GM18909 (cell line): ENCODE results near the gene NME4.
"Not testable (repeated sequence)": the region's sequence is repeated elsewhere in the genome, so short reads cannot be mapped to it uniquely, and the experiment has no call there.

Source experiments
- ATAC-seq: cut with Tn5 transposase; IDR thresholded peaks from one replicate; pipeline ENCODE4 v1.9.1; 2021; ENCODE audit warnings: mild to moderate bottlenecking; ENCODE audit not compliant: unreplicated experiment, poor library complexity

Gene NME4

DNA sequence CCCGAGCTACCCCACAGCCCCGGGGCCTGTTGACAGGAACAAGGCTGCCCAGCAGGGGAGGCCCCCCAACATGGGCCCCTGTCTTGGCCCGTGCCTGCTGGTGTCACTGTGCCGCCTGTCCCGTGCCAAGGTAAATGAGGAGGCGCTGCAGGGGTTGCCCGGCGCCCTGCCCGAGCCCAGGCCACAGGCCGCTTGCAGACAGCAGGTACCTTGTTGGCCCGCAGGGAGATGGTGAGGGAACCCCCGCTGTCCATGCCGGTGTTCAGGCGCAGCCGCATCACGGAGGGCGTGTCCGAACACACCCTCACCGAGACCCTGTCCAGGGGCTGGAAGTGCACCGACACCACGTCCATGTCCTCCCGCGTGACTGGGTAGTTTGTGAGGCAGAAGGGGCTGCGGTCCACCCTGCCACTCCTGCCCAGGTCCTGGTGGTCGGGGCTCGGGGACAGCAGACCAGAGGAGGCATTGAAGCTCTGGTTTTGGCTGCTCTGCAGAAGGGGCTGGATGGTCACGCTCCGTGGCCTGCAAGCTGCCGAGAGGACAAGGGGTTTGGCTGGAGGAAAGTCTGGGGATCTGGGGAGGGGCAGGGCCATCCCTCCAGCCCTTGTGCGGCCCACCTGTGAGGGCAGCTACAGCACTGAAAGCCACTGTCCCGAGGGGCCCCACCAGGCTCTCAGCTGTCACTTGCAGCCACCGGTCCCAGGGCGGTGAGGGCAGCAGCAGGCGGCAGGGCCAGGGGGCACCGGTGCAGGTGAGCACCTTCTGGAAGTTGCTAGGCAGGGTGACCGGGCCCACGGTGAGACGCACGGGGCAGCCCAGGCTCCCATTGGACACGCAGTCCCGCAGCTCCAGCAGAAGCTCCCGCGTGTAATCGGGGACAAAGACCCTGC, 20.8 kb upstream of the NME4 start:
- no peak for ATAC-seq

DNA sequence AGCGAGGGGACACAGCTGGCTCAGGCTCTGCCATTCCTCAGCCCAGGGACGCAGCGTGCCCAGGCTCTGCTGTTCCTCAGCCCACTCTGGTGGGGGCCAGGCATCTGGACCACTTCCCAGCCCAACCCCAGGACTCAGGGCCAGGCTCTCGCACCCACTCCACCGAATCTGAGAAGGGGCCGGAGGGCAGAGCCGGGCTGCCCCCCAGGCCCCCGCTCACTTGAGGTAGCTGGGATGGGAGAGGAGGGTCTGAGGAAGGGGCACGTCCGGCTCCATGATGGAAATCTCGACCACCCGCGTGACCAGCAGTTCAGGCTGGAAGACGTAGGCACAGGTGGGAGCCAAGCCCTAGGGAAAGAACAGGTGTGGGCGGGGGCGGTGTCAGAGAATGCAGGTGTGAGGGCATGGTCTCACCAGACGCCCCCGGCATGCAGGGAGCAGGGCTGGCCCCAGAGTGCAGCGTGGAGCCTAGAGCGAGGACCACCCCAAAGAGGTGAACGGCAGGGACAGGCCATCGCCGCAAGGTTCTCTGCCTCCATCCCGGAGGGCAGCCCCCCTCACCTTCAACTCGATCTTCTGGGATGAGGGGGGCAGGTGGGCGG, 20.1 kb upstream of the NME4 start:
- no peak for ATAC-seq

DNA sequence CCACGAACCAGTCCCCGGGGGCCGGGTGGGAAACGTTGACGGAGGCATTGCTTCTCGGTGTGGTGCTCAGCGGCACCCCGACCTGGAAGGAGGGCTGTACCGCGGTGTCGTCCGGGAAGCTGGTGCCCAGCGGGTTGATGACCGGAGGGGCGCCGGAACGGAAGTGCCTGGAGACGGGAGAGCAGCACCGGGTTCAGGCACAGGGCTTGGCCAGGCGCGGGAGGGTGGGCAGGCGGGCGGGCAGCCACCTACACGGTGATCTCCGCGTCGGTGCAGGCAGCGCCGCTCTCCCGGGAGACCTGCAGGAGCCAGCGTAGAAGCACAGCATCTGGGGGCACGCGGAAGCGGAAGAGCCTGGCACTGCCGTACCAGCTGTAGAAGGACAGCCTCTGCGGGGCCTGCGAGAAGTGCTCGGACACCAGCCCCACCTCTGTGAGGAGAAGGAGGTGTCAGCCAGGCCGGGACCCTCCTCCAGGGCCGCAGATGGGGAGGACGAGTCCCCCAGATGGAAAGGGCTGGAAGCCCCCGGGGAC, 19.5 kb upstream of the NME4 start:
- no peak for ATAC-seq

DNA sequence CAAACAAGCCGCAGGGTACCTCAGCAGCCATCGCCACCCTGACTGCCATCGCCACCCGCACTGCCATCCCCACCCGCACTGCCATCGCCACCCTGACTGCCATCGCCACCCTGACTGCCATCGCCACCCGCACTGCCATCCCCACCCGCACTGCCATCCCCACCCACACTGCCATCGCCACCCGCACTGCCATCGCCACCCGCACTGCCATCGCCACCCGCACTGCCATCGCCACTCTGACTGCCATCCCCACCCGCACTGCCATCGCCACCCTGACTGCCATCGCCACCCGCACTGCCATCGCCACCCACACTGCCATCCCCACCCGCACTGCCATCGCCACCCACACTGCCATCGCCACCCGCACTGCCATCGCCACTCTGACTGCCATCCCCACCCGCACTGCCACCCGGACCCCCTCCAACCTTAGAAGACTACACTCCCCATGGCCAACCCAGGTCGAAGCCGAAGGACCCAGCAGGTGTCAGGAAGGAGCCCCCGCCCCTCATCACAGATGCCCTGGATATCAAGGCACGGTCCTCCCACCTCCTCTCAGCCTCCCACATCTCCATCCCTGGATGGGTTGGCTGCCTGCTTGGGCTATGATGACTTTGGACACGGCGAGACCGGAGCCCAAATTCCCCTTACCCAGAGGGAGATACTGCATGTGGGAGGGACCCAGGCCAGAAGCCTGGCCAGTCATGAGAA, 18.7 kb upstream of the NME4 start:
- ATAC-seq, result not testable (repeated sequence)

DNA sequence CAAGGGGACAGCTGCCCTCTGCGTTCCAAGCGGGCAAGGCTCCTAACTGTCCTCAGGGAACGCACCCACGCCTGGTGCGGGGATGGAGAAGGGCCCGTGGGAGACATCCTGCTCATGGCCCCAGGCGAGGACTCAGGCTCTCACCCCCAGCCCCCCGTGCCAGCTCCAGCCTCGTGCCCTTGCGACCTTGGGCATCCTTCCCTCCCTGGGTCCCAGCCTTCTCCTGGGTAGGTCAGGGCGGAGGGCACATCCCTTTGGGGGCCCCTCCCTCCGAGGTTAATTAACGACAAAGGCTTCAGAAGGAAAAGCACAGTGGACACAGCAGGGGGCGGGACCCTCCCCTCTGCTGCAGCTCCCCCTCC, 18.2 kb upstream of the NME4 start:
- ATAC-seq, result no peak

DNA sequence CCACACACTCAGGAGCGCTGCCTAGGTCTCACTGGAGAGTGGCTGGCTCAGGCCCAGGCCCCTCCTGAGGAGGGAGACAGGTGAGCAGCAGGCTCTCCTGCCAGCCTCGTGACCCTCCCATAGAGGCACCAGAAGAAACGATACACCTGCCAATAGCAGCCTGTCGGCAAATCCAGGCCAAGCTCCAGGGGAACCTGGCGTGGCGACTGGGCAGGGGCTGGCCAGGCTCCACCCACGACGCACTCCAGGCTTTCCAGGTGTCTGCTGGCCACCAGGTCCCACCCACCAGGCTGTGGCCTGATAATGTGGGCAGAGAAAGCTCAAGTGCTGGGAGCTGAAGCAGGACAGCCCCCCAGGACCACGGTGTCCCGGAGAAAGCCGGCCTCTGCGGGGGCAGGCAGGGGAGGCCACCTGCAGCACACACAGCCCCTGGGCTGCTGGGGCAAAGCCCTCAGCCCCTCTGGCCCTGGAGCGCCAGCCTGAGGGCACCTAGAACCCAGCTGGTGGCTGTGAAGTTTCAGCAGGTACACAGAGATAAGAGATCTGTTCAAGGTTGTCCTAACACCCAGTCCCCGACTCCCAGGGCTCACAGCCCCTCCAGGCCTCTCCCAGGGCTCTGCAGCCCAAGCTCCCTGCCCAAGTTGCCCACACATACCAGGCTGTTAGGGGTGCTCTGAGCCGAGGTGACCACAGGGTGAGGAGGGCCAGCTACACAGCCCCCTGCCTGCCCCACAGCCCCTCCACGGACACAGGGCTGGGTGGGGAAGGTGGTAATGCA, 17.6 kb upstream of the NME4 start:
- no peak for ATAC-seq

DNA sequence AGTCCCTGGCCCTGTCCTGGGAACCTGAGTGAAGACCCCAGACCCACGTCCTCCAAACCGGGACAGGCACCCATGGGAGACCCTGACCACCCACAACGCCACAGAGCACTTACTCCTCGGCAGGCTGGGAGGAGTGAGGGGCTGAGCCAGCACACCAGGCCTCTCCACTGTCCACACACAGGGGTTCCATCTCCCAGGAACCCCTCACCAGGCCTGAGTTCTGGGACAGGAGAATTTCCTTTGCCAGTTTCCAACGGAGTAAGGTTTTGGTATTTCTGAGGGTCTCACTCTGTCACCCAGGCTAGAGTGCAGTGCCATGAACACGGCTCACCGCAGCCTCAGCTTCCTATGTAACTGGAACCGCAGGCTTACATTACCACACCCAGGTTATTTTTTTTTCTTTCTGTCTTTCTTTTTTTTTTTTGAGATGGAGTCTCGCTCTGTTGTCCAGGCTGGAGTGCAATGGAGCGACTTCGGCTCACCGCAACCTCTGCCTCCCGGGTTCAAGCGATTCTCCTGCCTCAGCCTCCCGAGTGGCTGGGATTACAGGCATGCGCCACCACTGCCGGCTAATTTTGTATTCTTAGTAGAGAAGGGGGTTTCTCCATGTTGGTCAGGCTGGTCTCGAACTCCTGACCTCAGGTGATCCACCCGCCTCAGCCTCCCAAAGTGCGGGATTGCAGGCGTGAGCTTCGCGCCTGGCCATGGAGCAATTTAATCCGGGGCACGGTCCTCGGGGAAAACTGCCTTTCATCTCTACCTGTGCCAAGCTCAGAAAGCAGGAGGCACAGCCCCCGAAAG, 16.8 kb upstream of the NME4 start:
- ATAC-seq, result no peak

DNA sequence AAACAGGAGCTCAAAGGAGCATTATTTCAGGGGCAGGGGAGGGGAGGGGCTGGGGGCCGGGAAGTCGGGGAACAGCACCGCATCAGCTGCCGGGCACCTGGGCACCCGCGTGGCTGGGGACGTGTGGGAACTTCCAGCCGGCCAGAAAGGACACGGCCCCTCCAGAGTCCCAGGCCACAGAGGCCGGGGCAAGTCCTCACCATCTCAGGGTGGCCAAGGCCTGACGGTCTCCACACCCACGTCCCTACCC, 16.3 kb upstream of the NME4 start:
- ATAC-seq, result no peak

DNA sequence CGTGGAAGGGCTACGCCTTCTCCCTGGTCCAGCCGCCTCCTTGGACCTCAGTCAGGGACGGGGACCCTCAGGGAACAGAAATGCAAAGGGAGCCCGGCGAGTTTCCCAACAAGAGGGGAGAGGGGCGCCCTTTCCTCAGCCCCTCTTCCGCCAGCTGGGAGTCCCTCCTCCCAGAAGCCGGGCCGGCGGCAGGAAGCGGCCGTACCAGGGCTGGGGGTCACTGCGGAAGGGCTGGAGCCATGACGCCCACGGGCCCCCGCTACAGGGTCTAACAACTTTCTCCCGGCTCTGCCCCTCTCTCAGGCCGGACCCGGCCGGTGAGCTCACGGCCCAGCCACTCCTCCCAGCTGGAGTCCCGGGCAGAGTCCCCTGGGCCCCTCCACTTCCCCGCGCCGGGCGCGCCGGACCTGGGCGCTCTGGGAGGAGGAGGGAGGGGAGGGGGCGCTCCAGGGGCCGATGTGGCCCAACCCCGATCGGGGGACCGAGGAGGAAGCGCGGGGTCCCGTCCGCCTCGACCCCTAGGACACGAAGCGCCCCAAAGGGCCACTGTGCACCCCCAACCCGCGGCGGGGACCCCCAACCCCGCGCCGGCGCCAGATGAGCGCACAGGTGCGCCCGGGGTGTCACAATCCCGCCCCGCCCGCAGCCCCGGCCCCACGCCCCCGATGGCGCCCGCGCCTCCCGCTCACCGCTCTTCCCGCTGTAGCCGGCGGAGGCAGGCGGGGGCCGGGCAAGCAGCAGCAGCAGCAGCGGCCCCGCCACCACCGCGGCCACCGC, 15.8 kb upstream of the NME4 start:
- peak; percentile 24 for ATAC-seq

DNA sequence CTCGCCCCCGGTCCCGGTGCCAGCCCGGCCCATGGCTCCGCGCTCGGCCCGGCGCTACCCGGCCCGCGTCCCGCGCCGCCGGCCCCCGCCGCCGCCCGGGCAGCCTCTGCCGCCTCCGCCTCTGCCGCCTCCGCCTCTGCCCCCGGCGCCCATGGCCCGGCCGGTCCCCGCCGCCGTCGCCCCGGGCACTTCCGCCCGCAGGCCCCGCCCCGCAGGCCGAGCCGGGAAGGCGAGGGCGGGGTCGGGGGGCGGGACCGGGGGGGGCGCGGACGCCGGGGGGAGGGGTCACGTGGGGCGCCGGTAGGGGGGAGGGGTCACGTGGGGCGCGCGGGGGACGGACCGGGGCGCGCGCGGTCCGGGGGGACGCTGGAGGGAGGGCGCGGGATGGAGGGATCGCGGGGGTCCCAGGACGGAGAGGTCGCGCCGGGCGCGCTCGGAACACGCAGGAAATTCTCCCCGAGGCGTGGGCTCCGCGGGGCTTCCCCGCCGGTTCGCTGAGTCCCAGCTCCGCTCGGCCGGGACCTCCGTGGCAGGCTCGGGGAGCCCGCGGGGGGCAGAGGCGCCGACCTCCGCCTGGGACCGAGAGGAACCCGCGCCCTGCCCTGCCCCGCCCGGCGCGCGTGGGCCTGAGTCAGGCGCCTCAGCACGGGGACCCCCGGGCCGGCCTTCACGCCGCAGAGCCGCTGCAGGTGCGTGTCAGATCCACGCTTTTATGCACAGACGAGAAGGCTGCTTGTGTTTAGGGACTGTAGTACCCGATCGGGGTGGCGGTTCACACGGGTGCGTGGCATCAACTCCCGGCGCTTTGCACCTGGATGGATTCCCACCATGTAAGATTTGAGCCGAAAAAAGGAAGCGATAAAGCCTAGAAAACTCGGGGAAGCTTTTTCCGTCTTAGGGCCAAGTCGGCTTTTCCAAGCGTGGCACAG, 14.9 kb upstream of the NME4 start, which contains the start of gene PGAP6:
PGAP6 (minus strand) TSS at position 190 of the 929 bp plus-strand sequence; CDS start at position 33, 157 bp downstream.
- peak; percentile 51 for ATAC-seq

DNA sequence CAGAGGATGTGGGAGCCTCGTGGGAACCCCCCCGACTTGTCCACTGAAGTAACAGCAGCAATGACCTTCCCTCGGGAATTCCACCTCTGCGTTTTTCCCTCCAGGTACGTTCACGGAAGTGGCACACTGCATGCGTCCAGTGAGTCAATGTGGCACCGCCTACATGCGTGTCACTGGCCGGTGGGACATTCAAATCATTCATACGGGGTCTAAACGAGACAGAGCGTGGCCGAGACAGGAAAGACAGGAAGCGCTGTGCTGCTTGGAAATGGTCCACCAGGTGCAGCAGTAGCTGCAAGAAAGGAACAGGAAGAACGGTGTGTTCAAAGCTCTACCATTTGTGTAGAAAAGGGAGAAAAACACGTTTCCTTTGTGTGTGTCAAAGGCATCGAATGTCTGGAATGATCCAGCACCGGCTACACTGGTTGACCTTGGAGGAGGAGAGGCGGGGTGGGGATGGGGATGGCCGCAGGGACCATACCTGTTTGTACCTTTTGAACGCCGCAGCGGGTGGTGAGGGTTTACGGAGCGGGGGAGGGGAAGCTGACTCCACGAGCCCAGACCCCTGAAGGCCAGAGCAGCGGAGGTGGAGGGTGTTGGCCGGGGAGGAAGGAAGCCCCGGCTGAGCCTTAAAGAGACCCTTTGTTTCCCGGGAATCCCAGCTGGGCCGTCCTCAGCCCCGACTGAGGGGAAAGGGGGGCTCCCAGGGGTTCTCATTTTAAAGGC, 13.5 kb upstream of the NME4 start:
- no peak for ATAC-seq

DNA sequence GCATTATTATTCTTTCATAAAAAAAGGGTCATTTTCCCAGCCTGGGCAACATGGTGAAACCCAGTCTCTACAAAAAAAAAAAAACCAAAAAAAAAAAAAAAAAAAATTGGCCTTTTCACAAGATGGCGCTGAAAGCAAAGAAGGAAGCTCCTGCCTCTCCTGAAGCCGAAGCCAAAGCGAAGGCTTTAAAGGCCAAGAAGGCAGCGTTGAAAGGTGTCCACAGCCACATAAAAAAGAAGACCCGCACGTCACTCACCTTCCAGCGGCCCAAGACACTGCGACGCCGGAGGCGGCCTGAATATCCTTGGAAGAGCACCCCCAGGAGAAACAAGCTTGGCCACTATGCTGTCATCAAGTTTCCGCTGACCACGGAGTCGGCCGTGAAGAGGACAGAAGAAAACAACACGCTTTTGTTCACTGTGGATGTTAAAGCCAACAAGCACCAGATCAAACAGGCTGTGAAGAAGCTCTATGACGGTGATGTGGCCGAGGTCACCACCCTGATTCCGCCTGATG, 10.3 kb upstream of the NME4 start:
- no peak for ATAC-seq

DNA sequence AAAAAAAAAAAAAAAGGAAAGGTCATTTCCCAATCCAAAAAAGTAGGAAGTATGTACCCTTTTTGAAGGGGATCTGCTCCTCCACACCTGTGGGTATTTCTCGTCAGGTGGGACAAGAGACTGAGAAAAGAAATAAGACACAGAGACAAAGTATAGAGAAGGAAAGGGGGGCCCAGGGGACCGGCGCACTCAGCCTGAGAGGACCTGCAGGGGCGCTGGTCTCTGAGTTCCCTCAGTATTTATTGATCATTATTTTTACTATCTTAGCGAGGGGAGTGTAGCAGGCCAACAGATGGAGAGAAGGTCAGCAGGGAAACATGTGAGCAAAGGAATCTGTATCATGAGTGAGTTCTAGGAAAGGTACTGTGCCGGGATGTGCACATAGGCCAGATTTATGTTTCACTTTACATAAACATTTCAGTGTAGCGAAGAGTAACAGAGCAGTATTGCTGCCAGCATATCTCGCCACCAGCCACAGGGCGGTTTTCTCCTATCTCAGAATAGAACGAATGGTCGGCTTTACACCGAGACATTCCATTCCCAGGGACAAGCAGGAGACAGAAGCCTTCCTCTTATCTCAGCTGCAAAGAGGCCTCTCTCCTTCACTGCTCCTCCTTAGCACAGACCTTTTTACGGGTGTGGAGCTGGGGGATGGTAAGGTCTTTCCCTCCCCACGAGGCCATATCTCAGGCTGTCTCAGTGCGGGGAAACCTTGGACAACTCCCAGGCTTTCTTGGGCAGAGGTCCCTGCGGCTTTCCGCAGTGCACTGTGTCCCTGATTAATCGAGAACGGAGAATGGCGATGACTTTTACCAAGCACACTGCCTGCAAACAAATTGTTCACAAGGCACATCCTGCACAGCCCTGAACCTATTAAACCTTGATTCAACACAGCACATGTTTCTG, 9.0 kb upstream of the NME4 start:
- ATAC-seq, result not testable (repeated sequence)

DNA sequence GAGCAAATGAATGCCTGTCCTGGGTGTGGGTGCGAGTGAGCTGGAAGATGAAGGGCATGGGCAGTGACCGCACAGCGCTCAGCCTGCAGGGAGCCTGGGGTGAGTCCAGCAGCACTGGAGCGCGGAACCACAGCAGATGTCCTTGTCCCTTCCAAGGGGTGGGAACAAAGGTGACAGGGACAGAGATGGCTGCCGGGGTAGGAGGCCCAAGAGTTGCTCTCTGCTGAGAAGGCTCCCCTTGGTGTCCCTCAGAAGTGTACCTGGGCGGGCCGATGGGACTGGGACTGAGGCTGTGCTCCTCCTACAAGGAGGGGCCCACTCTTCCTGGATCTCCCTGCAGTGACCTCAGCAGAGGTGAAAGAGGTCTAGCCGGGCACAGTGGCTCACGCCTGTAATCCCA, 7.6 kb upstream of the NME4 start:
- no peak for ATAC-seq

DNA sequence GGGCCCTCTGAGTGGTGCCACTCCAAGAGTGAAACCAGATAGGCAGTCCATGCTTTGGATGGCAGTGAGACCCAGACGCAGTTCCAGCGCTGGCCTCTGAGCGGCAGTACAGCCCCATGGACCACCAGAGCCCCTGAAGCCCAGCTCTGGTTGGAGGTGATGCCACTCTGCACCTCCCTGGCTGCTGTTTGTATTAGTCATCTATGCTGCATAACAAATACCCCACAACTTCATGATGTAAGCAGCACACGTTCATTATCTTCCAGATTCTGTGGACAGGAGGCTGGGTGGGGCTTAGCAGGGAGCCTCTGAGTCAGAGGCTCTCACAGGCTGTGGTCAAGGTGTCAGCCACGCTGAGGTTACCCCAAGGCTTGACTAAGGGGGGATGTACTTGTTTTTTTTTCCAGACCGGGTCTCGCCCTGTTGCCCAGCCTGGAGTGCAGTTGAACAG, 5.1 kb upstream of the NME4 start:
- no peak for ATAC-seq

DNA sequence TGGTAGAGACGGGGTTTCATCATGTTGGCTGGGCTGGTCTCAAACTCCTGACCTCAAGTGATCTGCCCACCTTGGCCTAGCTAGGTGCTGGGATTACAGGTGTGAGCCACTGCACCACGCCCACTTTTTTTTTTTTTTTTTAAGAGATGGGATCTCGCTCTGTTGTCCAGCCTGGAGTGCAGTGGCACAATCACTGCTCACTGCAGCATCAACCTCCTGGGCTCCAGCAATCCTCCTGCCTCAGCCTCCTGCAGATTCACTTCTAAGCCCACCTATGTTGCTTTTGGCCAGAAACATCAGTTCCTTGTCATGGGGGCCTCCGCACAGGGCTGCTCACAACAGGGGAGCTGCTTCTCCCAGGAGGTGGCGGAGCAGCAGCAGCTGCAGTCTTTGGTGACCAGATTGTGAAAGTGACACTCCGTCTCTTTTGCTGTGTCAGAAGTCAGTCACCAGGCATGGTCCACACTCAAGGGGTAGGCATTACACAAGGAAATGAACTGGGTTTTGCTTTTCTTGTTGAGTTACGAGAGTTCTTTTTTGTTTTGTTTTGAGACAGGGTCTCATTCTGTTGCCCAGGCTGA, 4.5 kb upstream of the NME4 start:
- no peak for ATAC-seq
